PC-3 (cell line): ENCODE results near the gene CRY1.

Source experiments
- CTCF ChIP-seq: fragments of 300-600 bp; sonication (generic); conservative IDR thresholded peaks from 2 replicates; pipeline ENCODE4 v1.5.1; 2017; ENCODE audit warnings: antibody characterized with exemption, low read depth, mild to moderate bottlenecking, low read length
- EZH2 ChIP-seq: fragments of 300-600 bp; sonication (generic); IDR thresholded peaks from one replicate; pipeline ENCODE4 v1.6.1; 2017; ENCODE audit warnings: antibody characterized with exemption, mild to moderate bottlenecking, low read length; ENCODE audit not compliant: unreplicated experiment

GRCh38 chr12:107012736-107013425, 80.5 kb downstream of the CRY1 start:
- TF ChIP-seq CTCF (no peak), EZH2 (no peak)
